ENCODE results near the gene TRAPPC2L. TPM values are rescaled to one million over a fixed set of nuclear protein-coding genes. Genes with fewer than 3 reads are reported as not detected.

The TRAPPC2L gene
- total RNA-seq, 2 experiments from 2014 or later, result 27.6 to 44.9 TPM

DNA sequence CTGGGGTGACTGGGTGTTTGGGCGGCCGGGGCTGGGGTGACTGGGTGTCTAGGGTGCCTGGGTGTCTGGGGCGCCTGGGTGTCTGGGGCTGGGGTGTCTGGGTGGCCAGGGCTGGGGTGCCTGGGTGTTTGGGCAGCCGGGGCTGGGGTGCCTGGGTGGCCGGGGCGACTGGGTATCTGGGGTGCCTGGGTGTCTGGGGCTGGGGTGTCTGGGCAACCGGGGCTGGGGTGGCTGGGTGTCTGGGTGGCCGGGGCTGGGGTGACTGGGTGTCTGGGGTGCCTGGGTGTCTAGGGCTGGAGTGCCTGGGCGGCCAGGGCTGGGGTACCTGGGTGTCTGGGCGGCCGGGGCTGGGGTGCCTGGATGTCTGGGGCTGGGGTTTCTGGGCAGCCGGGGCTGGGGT, 31.8 kb upstream of the TRAPPC2L start:
- TF ChIP-seq EZH2phosphoT487 (IDR thresholded peaks at IDR 0.05; ENCODE audit: borderline replicate concordance, low read depth, low read length), result no peak
- TF ChIP-seq, protein P1, sequence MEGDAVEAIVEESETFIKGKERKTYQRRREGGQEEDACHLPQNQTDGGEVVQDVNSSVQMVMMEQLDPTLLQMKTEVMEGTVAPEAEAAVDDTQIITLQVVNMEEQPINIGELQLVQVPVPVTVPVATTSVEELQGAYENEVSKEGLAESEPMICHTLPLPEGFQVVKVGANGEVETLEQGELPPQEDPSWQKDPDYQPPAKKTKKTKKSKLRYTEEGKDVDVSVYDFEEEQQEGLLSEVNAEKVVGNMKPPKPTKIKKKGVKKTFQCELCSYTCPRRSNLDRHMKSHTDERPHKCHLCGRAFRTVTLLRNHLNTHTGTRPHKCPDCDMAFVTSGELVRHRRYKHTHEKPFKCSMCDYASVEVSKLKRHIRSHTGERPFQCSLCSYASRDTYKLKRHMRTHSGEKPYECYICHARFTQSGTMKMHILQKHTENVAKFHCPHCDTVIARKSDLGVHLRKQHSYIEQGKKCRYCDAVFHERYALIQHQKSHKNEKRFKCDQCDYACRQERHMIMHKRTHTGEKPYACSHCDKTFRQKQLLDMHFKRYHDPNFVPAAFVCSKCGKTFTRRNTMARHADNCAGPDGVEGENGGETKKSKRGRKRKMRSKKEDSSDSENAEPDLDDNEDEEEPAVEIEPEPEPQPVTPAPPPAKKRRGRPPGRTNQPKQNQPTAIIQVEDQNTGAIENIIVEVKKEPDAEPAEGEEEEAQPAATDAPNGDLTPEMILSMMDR (conservative IDR thresholded peaks at IDR 0.05; ENCODE audit: low read length), result no peak
- DNase-seq (ENCODE audit: low spot score), result no peak
- no peak overlapping the region for H3K4me3 ChIP-seq (ENCODE audit: low read depth, low read length, poor library complexity, severe bottlenecking)
- ChIA-PET CTCF (ENCODE audit: unreplicated experiment) (no interaction called here), POLR2A (interaction anchor here (0.6 kb wide), 1 partner anchor 161 kb away, joined by 3 read pairs; no protein-coding TSS in a partner anchor)
- H3K79me2 ChIP-seq (ENCODE audit: insufficient read depth, low read depth, low read length), result no peaks in the 10 kb centered on the region
- H3K9me3 ChIP-seq (ENCODE audit: low read length), result no peaks in the 10 kb centered on the region
- H4K20me1 ChIP-seq (ENCODE audit: insufficient read depth, low read length), result no peaks in the 10 kb centered on the region
- H3K9me2 ChIP-seq (ENCODE audit: insufficient read depth, low read length), result no peaks in the 10 kb centered on the region
- no peak overlapping the region for H3K4me2 ChIP-seq (ENCODE audit: low read length)
- no peak overlapping the region for H3K27ac ChIP-seq (ENCODE audit: low read depth, low read length, poor library complexity, severe bottlenecking)
- BruUV-seq (replicated peaks), result no TSS peak
- no peaks in the 10 kb centered on the region for H3K4me1 ChIP-seq (ENCODE audit: insufficient read depth, low read length, poor library complexity, severe bottlenecking)
- no peak overlapping the region for H2AFZ ChIP-seq (ENCODE audit: low read length)
- intact Hi-C loops (cut with micrococcal nuclease; ENCODE audit: unreplicated experiment), result no loop called here
- H3K36me3 ChIP-seq (ENCODE audit: insufficient read depth, low read length), result no peaks in the 10 kb centered on the region

DNA sequence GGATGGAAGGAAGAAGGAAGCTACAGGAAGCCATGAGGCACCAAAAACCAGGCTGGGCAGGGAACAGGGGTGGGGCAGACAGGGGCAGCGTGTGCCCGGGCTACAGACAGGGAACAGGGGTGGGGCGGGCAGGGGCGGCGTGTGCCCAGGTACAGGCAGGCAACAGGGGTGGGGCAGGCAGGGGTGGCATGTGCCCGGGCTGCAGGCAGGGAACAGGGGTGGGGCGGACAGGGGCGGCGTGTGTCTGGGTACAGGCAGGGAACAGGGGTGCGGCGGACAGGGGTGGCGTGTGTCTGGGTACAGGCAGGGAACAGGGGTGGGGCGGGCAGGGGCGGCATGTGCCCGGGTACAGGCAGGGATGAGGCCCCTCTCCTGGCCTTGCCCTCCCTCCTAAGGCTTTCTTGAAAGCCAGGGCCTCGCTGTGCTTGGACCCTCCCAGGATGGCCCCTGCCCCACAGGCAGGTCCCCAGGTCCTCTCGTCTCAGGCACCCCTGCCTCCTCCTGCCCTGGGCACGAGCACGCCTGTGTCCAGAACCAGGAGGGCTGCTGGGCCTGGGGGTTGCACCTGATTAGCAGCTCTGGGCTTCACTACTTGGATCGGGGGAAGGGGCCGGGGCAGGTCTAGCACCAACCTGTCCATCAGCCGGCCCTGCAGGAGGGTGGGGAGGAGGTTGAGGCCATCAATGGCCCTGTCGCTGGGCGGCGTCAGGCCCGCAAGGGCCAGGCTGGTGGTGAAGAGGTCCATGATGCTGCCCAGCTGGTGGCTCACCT, 30.7 kb upstream of the TRAPPC2L start:
- H3K36me3 ChIP-seq (ENCODE audit: insufficient read depth, low read length), result no peaks in the 10 kb centered on the region
- H3K27ac ChIP-seq (ENCODE audit: low read depth, low read length, poor library complexity, severe bottlenecking), result no peak overlapping the region
- intact Hi-C loops (cut with micrococcal nuclease; ENCODE audit: unreplicated experiment), result no loop called here
- ChIA-PET POLR2A (no interaction called here), CTCF (ENCODE audit: unreplicated experiment) (no interaction called here)
- no peak overlapping the region for H3K4me2 ChIP-seq (ENCODE audit: low read length)
- H3K9me3 ChIP-seq (ENCODE audit: low read length), result no peaks in the 10 kb centered on the region
- no TSS peak for BruUV-seq (replicated peaks)
- DNase-seq (ENCODE audit: low spot score), result no peak
- H3K79me2 ChIP-seq (ENCODE audit: insufficient read depth, low read depth, low read length), result no peaks in the 10 kb centered on the region
- no peak for TF ChIP-seq EZH2phosphoT487 (IDR thresholded peaks at IDR 0.05; ENCODE audit: borderline replicate concordance, low read depth, low read length)
- TF ChIP-seq, protein P1 (conservative IDR thresholded peaks at IDR 0.05; ENCODE audit: low read length), result no peak
- no peaks in the 10 kb centered on the region for H3K4me1 ChIP-seq (ENCODE audit: insufficient read depth, low read length, poor library complexity, severe bottlenecking)
- H3K4me3 ChIP-seq (ENCODE audit: low read depth, low read length, poor library complexity, severe bottlenecking), result no peak overlapping the region
- H2AFZ ChIP-seq (ENCODE audit: low read length), result no peak overlapping the region
- H4K20me1 ChIP-seq (ENCODE audit: insufficient read depth, low read length), result no peaks in the 10 kb centered on the region
- no peaks in the 10 kb centered on the region for H3K9me2 ChIP-seq (ENCODE audit: insufficient read depth, low read length)

DNA sequence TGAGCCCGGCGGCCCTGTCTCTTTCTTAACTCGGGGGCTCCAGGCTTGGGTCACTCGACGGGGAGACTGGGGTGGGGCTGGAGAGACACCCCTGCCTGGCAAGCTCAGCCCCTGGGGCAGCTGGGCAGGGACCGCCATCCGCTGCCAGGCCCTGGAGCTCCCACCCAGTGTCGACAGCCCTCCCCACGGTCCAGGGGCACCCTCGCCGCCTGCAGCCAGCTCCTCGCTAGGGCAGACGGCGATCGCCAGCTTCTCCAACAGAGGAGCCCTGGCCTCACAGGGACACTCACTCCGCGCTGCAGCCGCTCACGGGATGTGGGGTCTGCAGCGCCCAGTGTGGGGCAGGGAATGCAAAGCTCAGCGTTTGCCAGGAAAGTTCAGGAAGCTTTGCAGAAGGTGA, 29.2 kb upstream of the TRAPPC2L start:
- Histone ChIP-seq H3K9me2 (ENCODE audit: insufficient read depth, low read length) (no peaks in the 10 kb centered on the region), H3K27ac (ENCODE audit: low read depth, low read length, poor library complexity, severe bottlenecking) (no peak overlapping the region), H3K9me3 (ENCODE audit: low read length) (no peaks in the 10 kb centered on the region), H3K4me3 (ENCODE audit: low read depth, low read length, poor library complexity, severe bottlenecking) (no peak overlapping the region), H2AFZ (ENCODE audit: low read length) (no peak overlapping the region), H3K4me1 (ENCODE audit: insufficient read depth, low read length, poor library complexity, severe bottlenecking) (no peaks in the 10 kb centered on the region), H3K36me3 (ENCODE audit: insufficient read depth, low read length) (no peaks in the 10 kb centered on the region), H3K79me2 (ENCODE audit: insufficient read depth, low read depth, low read length) (no peaks in the 10 kb centered on the region), H4K20me1 (ENCODE audit: insufficient read depth, low read length) (no peaks in the 10 kb centered on the region), H3K4me2 (ENCODE audit: low read length) (no peak overlapping the region)
- no peak for DNase-seq (ENCODE audit: low spot score)
- ChIA-PET CTCF (ENCODE audit: unreplicated experiment) (no interaction called here), POLR2A (no interaction called here)
- no TSS peak for BruUV-seq (replicated peaks)
- intact Hi-C loops (cut with micrococcal nuclease; ENCODE audit: unreplicated experiment), result no loop called here
- TF ChIP-seq, protein P1 (conservative IDR thresholded peaks at IDR 0.05; ENCODE audit: low read length), result no peak
- no peak for TF ChIP-seq EZH2phosphoT487 (IDR thresholded peaks at IDR 0.05; ENCODE audit: borderline replicate concordance, low read depth, low read length)
